ENCODE results near the gene LRRC74A.

LRRC74A gene

DNA sequence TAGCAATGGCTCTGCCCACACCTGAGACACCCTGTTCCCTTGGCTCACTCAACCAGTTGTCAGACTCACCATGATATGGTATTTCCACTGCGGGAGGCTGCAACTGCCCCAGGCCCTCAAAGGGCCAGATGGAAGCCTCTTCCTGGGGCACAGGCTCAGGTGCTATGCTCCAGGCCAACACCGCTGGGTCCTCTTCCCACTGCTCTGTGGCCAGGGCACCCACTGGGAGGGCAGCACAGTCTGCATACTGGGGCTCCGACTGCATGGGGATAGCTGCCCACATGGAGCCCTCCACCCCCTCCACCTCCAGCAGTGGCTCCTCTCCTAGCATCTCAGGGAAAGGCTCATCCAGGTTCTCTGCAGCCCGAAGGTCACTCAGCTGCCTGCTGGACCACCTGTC is 17.2 kb upstream of the LRRC74A start:
- in situ Hi-C loops (cut with MboI; ENCODE audit: low sequenced_read_pairs), result no loop called here

DNA sequence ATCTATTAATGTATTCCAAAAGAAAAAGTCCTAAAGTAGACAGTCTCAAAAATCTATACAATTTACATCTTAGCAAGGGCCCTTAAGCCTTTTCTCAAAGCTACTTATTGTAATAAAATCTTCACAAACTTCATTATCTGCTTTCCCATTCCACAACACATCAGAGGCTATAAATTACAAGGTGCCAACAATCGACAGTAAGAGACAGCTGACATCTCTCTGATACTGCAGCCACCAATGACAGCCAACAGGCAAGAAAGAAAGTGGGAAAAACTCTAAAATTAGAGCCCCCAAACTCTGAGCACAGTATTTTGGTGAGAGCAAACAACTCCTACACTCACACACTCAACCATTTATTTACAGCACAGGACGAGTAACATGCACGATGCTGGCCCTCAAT is 15.7 kb upstream of the LRRC74A start:
- in situ Hi-C loops (cut with MboI; ENCODE audit: low sequenced_read_pairs), result no loop called here

DNA sequence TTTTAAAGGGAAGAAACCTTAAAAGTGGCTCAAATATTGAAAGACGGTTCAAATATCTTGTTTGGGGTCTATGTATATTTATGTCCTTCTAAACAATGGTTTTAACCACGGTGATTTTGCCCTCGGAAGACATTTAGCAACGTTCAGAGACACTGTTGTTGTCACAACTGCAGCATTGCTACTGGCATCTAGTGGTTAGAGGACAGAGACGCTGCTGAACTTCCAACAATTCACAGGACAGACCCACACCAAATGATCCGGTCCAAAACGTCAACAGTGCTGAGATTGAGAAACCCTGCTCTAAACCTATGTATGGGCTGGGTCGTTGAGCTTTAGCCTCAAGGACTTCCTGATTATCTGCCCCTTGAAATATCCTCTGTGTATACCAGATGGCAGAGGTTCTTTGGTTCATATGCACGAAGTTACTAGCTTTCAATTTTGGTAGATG is 15.2 kb upstream of the LRRC74A start:
- in situ Hi-C loops (cut with MboI; ENCODE audit: low sequenced_read_pairs), result no loop called here

DNA sequence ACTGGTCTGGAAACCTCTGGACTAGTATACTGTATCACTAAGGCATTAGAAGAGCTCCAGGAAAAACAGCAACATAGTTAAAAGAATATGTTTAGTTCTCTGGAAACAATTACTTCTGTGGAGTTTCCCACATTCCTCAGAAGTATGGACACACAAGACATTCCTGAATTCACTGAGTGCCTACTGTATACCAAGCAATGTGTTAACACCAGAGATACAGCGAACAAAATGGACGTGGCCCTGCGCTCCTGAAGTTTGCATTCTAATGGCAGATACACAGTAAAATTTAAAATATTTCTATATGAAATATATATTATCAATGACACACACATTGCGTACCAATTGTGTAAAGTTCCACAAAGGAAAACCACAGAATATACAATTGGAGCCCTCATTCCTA is 14.6 kb upstream of the LRRC74A start:
- in situ Hi-C loops (cut with MboI; ENCODE audit: low sequenced_read_pairs), result no loop called here

DNA sequence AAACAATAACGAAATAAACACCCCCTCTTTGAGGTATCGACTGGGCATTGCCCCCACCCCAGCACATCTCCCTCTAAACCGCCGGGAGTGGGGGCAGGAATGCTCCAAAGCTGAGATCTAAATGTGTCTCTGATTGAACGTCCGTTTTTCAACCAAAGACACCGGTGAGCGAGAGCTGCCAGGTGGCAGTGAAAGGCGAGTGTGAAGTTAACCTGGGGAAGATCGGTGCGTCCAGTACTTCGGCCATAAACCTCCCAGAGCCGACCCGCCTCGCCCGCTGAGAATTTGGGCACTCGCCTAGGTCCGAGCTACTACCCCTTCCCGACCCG is 14.2 kb upstream of the LRRC74A start:
- in situ Hi-C loops (cut with MboI; ENCODE audit: low sequenced_read_pairs), result no loop called here

DNA sequence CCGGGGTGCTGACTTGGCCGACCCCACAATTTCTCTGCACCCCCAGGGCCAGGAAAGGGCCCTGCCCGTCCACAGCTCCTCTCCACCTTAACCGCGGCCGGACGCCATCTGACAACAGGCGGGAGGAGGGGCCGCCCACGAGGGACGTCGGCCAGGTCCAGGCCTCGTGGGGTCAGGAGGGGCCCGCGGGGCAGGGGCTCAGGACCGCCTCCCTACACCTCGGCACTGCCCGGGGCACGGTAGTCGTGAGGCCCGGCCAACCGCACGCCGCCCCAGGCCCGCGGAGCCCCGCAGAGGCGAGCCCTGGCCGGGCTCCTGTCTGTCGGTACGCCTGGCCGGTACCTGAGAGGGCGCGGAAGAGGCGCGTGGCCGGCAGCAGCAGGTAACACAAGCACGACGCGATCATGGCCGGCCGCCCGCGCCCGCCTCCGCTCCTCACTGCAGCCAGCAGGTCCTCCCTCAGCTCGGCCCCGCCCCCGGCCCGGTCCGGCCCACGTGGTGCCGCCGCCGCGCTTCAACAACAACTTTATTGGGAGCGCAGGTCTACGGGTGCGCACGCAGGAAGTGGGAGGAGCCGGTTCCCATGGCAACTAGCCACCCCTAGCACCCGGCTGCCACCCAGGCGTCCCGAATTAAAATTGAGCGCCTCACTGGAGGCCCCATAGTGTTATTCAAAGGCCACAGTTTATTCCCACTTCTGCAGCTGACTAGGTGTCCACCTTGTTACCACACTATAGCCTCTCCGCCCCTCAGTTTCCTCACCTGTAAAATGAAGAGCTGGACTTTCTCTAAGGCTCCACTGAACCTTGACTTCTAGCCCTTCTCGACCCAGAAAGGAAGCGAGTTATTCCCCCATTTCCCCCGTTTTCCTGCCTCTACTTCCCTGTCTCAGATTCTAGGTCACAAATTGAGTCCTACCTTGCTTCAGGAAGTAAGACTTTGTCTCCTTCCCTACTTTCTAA is 13.5 kb upstream of the LRRC74A start, which contains the start of gene ANGEL1:
TSS of gene ANGEL1 (minus strand) at position 461 of the 962 bp plus-strand sequence. CDS start at position 406, 55 bp downstream.
- in situ Hi-C loops (cut with MboI; ENCODE audit: low sequenced_read_pairs), result no loop called here

GRCh38 chr14:76814726-76815645 is 11.2 kb upstream of the LRRC74A start:
- in situ Hi-C loops (cut with MboI; ENCODE audit: low sequenced_read_pairs), result no loop called here

- in situ Hi-C loops (cut with MboI; ENCODE audit: low sequenced_read_pairs), result no loop called here
These were observed 5.5 kb upstream of the LRRC74A start for GRCh38 chr14:76820700-76821099.

DNA sequence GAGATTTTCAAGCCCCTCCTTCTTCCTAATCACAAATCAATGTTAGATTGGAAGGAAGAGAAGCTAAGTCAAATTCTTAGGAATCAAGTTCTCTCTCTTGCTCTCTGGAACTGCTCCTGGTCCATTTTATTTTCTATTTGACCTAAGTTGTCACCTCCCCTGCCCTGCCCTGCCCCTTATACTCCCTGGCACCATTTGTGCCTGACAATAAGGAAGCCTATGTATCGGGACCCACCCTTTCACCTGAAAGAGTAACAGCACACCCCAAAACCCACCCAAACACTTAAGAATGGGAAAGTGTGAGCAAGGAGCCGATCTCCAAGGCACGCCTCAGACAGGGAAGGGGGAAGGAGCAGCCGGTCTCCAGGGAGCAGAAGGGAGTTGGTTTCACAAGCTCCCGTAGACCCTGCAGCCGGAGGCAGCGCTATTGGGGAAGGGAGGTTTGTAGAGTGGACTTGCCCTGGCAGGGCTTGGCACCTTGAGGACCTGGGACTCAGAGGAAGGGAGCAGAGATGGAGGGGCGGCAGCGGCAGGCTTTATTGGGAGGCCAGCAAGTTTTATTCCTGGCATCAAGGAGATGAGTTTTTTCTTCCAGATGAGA is 1.6 kb downstream of the LRRC74A start:
- in situ Hi-C loops (cut with MboI; ENCODE audit: low sequenced_read_pairs), result no loop called here

GRCh38 chr14:76828339-76829012 is 2.3 kb downstream of the LRRC74A start:
- in situ Hi-C loops (cut with MboI; ENCODE audit: low sequenced_read_pairs), result no loop called here

- in situ Hi-C loops (cut with MboI; ENCODE audit: low sequenced_read_pairs), result no loop called here
These were observed 2.8 kb downstream of the LRRC74A start for GRCh38 chr14:76829013-76829365.

- in situ Hi-C loops (cut with MboI; ENCODE audit: low sequenced_read_pairs), result no loop called here
These were observed 3.6 kb downstream of the LRRC74A start for GRCh38 chr14:76829650-76830421.

DNA sequence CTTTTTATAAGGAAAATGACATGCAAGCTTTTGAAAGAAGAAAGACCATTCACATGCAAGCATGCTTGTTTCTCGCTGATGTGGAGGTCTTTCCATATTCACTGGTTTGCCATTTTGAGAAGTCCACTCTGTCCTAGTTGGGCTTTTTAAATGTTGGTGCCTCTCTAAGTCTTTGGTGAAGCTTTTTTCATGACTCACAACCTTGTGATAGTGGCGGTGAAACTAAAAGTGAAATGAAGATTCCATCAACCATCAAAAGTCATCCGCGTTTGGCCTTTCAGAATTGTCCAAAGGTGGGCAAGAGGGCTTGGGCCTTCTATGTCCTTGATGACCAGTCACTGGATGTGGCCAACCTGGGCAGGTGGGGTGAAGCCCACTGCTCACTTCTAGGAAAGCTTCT is 4.3 kb downstream of the LRRC74A start:
- in situ Hi-C loops (cut with MboI; ENCODE audit: low sequenced_read_pairs), result no loop called here

DNA sequence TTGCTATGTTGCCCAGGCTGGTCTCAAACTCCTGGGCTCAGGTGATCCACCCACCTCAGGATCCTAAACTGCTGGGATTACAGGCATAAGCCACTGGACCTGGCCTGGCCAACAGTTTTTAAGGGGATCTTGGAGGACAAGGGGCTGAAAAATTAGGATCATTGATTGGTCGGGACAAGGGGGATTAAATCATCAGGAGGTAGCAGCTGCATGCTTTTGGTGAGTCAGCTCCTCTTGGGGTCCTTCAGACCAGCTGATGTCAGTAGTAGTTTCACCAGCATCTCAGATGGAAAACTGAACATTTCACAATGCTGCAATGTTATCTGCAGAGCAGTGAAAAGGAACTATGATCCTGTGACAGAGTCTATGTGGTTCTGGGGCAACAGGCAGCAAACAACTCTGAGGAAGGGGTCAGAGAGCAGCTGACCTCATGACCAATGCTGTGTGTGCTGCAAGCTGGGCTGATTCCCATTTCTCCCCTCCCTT is 6.3 kb downstream of the LRRC74A start:
- in situ Hi-C loops (cut with MboI; ENCODE audit: low sequenced_read_pairs), result no loop called here

- in situ Hi-C loops (cut with MboI; ENCODE audit: low sequenced_read_pairs), result no loop called here
These were observed 6.8 kb downstream of the LRRC74A start for GRCh38 chr14:76833011-76833410.

DNA sequence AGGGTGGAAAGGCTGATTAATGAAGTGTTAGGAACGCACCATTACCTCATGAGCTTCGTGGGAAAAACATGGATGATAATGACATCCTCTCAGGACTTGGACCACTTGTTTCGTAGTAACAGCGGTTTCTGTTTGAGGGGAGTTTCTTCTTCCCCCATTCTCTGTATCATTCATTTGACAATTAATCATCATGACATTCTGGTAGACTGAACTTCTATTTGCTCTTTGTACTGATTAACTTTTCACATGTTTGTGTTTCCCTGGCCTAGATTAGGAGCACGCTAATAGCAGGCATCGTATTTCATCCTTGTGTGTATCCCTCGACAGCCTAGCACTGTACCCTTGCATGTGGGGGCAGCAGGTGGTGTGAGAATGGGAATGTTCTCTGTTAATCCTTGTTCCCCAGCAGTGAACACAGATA is 8.0 kb downstream of the LRRC74A start:
- in situ Hi-C loops (cut with MboI; ENCODE audit: low sequenced_read_pairs), result no loop called here

- in situ Hi-C loops (cut with MboI; ENCODE audit: low sequenced_read_pairs), result no loop called here
These were observed 9.9 kb downstream of the LRRC74A start for GRCh38 chr14:76836029-76836630.

- in situ Hi-C loops (cut with MboI; ENCODE audit: low sequenced_read_pairs), result no loop called here
These were observed 11.3 kb downstream of the LRRC74A start for GRCh38 chr14:76837524-76837923.

GRCh38 chr14:76842414-76842813 is 16.2 kb downstream of the LRRC74A start:
- in situ Hi-C loops (cut with MboI; ENCODE audit: low sequenced_read_pairs), result no loop called here

Data from HL-60/S4 treated with retinoic acid at 250 ng/mL for 4 days and 3 days (cell line).